Natural killer cell (primary cell): ENCODE results near the gene SPSB4. TPM values are rescaled to one million over a fixed set of nuclear protein-coding genes. Genes with fewer than 3 reads are reported as not detected.

Experiments
- ATAC-seq, 3 donors: fragments of 150-1000 bp in 2 of 3; fragments of 200-7000 bp in 1 of 3; cut with Tn5 transposase; 1 replicate in 1 of 3; 2 replicates in 2 of 3; pipeline ENCODE4 v1.10.0; 2021; ENCODE audit warnings: mild to moderate bottlenecking in 2 of 3, moderate library complexity in 2 of 3
- DNase-seq, 2 donors: peaks; one replicate each; pipeline versions ENCODE4 v3.0.0 to v3.0.0-alpha.2; 2013 to 2021; ENCODE audit warnings: mixed read lengths in 1 of 2
- H3K27ac ChIP-seq: one replicate; pipeline ENCODE4 v1.5.1; 2013; ENCODE audit warnings: mild to moderate bottlenecking, low read length
- H3K27me3 ChIP-seq: one replicate; pipeline ENCODE4 v1.6.1; 2013; ENCODE audit warnings: low read length; ENCODE audit not compliant: control insufficient read depth, insufficient read depth
- H3K36me3 ChIP-seq: one replicate; pipeline ENCODE4 v1.6.1; 2013; ENCODE audit warnings: low read length; ENCODE audit not compliant: control insufficient read depth, insufficient read depth
- H3K4me1 ChIP-seq: one replicate; pipeline ENCODE4 v1.6.1; 2013; ENCODE audit warnings: low read length; ENCODE audit not compliant: control insufficient read depth, insufficient read depth
- H3K4me3 ChIP-seq: one replicate; pipeline ENCODE4 v1.5.1; 2013; ENCODE audit warnings: low read length
- H3K9me3 ChIP-seq: one replicate; pipeline ENCODE4 v1.6.1; 2013; ENCODE audit warnings: low read length; ENCODE audit not compliant: control insufficient read depth, insufficient read depth
- H3K27ac Mint-ChIP-seq, 2 donors: one replicate each; pipeline ENCODE4 v1.8.0; 2022; ENCODE audit warnings: mild to moderate bottlenecking in 2 of 2, mixed read lengths in 2 of 2, moderate library complexity in 1 of 2
- H3K27me3 Mint-ChIP-seq, 2 donors: one replicate each; pipeline ENCODE4 v1.8.0; 2022; ENCODE audit warnings: low read depth in 2 of 2, mixed read lengths in 2 of 2
- H3K36me3 Mint-ChIP-seq: one replicate; pipeline ENCODE4 v1.8.0; 2022; ENCODE audit warnings: mixed read lengths
- H3K4me1 Mint-ChIP-seq, 2 donors: one replicate each; pipeline ENCODE4 v1.8.0; 2022; ENCODE audit warnings: mixed read lengths in 2 of 2
- H3K4me3 Mint-ChIP-seq: one replicate; pipeline ENCODE4 v1.8.0; 2022; ENCODE audit warnings: mild to moderate bottlenecking, moderate library complexity, mixed read lengths
- H3K9me3 Mint-ChIP-seq, 2 donors: one replicate each; pipeline ENCODE4 v1.8.0; 2022; ENCODE audit warnings: mixed read lengths in 2 of 2
- CTCF ChIP-seq: fragments of 200-600 bp; IDR thresholded peaks from one replicate; pipeline ENCODE4 v1.8.0; 2022; ENCODE audit warnings: antibody characterized with exemption
- WGBS: methylation state at CpG from one replicate; pipeline ENCODE4 v1.1.7; 2013; ENCODE audit warnings: missing lambda C conversion rate; ENCODE audit not compliant: insufficient coverage; 5-methylcytosine and 5-hydroxymethylcytosine counted together
- intact Hi-C: fragments of 100-400 bp; cut with micrococcal nuclease; formaldehyde crosslinking; loops from one replicate; pipeline ENCODE4 v1.14.2; 2022
- total RNA-seq, 4 donors: library from RNA; stranded (reverse); fragments of 120-200 nt in 1 of 4; gene quantifications; one replicate each; pipeline versions ENCODE4 v1.2.3 to v1.2.4, GENCODE V29; 2013 to 2022

Gene SPSB4
- total RNA-seq, 3 donors from 2014 or later (not counting 1 experiment from before 2014, with no cell fraction given): not detected

GRCh38 chr3:141178551-141178950 is 127.4 kb downstream of the SPSB4 start:
- Mint-ChIP-seq H3K27ac (no peak overlapping the region), H3K9me3 (no peaks in the 10 kb centered on the region), H3K36me3 (no peaks in the 10 kb centered on the region), H3K4me3 (no peak overlapping the region), H3K4me1 (no peaks in the 10 kb centered on the region), H3K27me3 (peaks cover 20 to 27% of the 10 kb centered on the region in 2 donors)
- 65% methylated on average over 4 of the region's 4 CpGs for WGBS
- Histone ChIP-seq H3K4me1 (no peaks in the 10 kb centered on the region), H3K9me3 (no peaks in the 10 kb centered on the region), H3K36me3 (no peaks in the 10 kb centered on the region), H3K4me3 (no peak overlapping the region), H3K27me3 (no peaks in the 10 kb centered on the region), H3K27ac (no peak overlapping the region)
- DNase-seq: no peak
- ATAC-seq: no peak
- no peak for TF ChIP-seq CTCF
- intact Hi-C loops: no loop called here

DNA sequence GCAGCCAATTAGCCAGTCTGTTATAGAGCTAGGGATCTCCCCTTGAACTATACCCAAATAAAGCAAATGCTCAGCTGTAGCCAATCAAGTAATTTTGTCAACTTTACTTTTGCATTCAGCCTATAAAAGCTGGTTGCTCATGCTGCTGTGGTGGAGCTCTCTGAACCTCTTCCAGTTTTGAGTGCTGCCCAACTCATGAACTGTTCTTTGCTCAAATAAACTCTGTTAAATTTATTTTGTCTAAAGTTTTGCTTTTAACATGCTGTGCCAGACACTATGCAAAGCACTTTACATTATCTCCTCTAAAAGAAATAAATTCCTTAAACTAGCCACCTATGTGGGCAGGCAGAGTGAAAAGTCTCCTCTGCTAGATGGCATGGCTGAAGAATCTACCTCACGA is 128.8 kb downstream of the SPSB4 start:
- DNase-seq: no peak
- no peak for ATAC-seq
- TF ChIP-seq CTCF: no peak
- no peaks in the 10 kb centered on the region for H3K36me3 ChIP-seq
- no peak overlapping the region for H3K27ac ChIP-seq
- H3K4me1 ChIP-seq: no peaks in the 10 kb centered on the region
- no peak overlapping the region for H3K4me3 Mint-ChIP-seq
- H3K36me3 Mint-ChIP-seq: no peaks in the 10 kb centered on the region
- no peak overlapping the region for H3K27ac Mint-ChIP-seq
- H3K27me3 ChIP-seq: no peaks in the 10 kb centered on the region
- peaks cover 13 to 17% of the 10 kb centered on the region in 2 donors for H3K27me3 Mint-ChIP-seq
- intact Hi-C loops: no loop called here
- H3K9me3 ChIP-seq: no peaks in the 10 kb centered on the region
- H3K4me3 ChIP-seq: no peak overlapping the region
- WGBS: 91% methylated on average over 1 of the region's 1 CpG
- H3K9me3 Mint-ChIP-seq: no peaks in the 10 kb centered on the region
- H3K4me1 Mint-ChIP-seq: no peaks in the 10 kb centered on the region

GRCh38 chr3:141181196-141181595 is 130.0 kb downstream of the SPSB4 start:
- DNase-seq (no peak), ATAC-seq (no peak)
- H3K27ac ChIP-seq: no peak overlapping the region
- Mint-ChIP-seq H3K9me3 (no peaks in the 10 kb centered on the region), H3K27ac (no peak overlapping the region), H3K36me3 (no peaks in the 10 kb centered on the region), H3K4me1 (no peaks in the 10 kb centered on the region), H3K27me3 (peaks cover 11 to 16% of the 10 kb centered on the region in 2 donors), H3K4me3 (no peak overlapping the region)
- no peaks in the 10 kb centered on the region for H3K4me1 ChIP-seq
- H3K9me3 ChIP-seq: no peaks in the 10 kb centered on the region
- WGBS: 80% methylated on average over 4 of the region's 4 CpGs
- no peaks in the 10 kb centered on the region for H3K27me3 ChIP-seq
- intact Hi-C loops: no loop called here
- H3K4me3 ChIP-seq: no peak overlapping the region
- H3K36me3 ChIP-seq: no peaks in the 10 kb centered on the region
- no peak for TF ChIP-seq CTCF

GRCh38 chr3:141181819-141182218 is 130.7 kb downstream of the SPSB4 start:
- DNase-seq: no peak
- 70% methylated on average over 3 of the region's 3 CpGs for WGBS

More at GRCh38 chr3:141181819-141182218, 130.7 kb downstream of the SPSB4 start:
- Mint-ChIP-seq H3K4me1 (no peaks in the 10 kb centered on the region), H3K27ac (no peak overlapping the region), H3K9me3 (no peaks in the 10 kb centered on the region), H3K27me3 (peaks cover 11 to 17% of the 10 kb centered on the region in 2 donors), H3K4me3 (no peak overlapping the region), H3K36me3 (no peaks in the 10 kb centered on the region)
- H3K27me3 ChIP-seq: no peaks in the 10 kb centered on the region
- intact Hi-C loops: no loop called here
- H3K4me1 ChIP-seq: no peaks in the 10 kb centered on the region
- no peak overlapping the region for H3K4me3 ChIP-seq
- H3K27ac ChIP-seq: no peak overlapping the region
- no peaks in the 10 kb centered on the region for H3K9me3 ChIP-seq
- ATAC-seq: no peak
- TF ChIP-seq CTCF: no peak
- no peaks in the 10 kb centered on the region for H3K36me3 ChIP-seq
